HG03442 (cell line): ENCODE data around the gene CTBP1.

Experiments
- ATAC-seq: cut with Tn5 transposase; IDR thresholded peaks from one replicate; pipeline ENCODE4 v1.9.1; 2021; ENCODE audit warnings: mild to moderate bottlenecking, moderate library complexity; ENCODE audit not compliant: unreplicated experiment

Gene CTBP1

DNA sequence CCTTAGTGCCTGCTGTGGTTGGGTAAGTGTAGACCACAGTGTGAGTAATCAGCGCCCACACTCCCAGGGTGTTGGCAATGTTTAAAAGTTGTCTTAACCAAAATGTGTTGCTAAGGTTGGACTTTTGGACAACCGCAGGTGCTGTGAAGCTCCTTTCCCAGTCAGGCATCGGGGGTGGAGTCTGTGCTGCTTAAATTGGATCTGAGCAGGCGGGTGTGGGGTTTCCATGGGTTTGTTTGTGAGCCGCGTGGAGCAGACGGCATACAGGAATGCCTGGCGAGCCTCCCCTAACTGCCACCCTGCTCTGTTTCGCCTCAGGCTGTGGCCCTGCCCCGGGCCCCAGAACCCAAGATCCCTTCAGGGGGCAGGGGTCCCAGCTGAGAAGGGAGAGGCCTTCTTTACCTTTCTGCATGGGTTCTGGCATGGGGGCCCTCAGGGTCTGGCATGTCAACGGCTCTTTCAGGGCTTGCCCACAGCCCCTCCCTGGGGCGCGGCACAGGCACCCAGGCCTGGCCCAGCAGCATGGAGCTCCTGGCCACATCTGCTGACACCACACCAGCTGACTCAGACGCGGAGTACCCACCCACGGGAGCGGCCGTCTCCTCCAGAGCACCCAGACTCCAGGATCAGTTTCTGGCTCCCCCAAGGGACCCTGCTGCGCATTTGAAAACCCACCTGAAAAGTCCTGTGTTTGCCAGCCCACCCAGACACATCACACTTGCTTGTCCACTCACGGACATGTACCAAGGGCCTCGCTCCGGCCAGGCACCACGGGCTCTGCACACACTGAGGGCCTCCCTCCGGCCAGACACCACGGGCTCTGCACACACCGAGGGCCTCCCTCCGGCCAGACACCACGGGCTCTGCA is 71.4 kb downstream of the CTBP1 start:
- no peak for ATAC-seq

DNA sequence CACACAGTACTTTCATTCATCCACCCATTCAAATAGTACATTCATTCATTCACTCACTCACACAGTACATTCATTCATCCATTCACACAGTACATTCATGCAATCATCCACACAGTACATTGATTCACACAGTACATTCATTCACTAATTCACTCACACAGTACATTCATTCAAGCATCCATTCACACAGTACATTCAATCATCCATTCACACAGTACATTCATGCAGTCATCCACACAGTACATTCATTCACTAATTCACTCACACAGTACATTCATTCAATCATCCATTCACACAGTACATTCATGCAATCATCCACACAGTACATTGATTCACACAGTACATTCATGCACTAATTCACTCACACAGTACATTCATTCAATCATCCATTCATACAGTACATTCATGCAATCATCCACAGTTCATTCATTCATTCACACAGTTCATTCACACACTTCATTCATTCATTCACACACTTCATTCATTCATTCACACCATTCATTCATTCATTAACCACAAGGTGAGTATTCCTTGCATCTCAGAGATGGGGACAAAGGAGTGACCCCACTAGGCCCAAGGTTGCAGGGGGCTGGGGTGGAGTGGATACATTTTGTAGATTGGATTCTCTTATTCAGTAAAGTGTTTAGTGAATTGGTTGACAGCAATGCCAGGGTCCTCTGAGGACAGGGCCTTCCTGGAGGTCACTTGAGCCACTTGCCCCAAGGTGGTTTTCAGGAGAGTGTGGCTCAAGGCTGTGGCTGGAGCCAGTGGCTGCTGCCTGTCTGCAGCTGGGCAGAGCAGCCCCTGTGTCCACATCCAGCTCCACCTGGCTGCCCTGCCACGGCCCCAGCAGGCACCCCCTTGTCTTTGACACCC is 72.3 kb downstream of the CTBP1 start:
- no peak for ATAC-seq

DNA sequence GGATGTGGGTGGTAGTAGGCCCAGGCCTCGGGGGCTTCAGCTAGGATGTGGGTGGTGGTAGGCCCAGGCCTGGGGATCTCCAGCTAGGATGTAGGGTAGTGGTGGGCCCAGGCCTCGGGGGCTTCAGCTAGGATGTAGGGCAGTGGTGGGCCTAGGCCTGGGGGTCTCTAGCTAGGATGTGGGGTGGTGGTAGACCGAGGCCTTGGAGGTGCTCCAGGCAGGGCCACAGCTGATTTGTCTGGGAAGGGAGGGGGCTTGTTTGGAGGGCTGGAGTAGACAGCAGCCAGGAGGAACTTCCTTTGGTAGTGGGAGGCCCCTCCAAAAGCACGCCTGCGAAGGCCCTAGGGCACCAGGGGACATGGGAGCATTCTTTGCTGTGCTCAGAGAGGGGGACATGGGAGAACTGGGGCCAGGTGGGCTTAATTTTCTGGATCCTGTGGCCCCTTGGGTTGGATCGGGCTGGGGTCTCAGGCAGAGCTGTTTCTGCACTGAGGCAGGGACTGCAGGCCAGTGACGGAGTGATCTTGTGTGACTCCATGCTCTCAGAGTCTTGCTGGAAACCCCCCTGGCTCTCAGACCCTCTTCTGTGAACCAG is 73.2 kb downstream of the CTBP1 start:
- no peak for ATAC-seq

DNA sequence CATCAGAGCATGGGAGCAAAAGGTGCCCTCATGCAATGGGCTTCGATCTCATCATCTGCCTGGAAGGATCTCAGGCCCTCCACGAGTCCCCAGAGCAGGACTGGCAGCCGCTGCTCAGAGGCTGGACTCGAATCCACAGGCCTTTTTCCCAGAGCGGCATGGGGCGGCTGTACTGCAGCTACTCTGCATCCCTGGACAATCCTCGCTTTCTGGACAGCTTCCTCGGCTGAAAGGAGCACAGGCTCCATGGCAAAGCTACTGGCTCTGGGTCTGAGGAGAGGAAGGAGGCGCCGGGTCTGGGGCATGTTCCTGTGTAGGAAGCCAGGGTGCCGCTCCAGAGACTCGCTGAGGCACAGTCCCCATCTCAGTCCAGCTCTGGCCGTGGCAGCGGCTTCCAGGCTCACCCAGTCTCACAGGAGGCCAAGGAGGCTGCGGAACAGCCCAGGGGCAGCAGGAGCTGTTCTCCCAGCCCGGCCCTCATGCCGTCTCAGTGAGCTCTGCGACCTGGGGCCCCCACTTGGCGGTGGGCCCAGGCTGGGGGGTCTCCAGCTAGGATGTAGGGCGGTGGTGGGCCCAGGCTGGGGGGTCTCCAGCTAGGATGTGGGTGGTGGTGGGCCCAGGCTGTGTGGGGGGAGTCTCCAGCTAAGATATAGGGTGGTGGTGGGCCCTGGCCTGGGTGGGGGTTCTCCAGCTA is 73.8 kb downstream of the CTBP1 start:
- no peak for ATAC-seq

DNA sequence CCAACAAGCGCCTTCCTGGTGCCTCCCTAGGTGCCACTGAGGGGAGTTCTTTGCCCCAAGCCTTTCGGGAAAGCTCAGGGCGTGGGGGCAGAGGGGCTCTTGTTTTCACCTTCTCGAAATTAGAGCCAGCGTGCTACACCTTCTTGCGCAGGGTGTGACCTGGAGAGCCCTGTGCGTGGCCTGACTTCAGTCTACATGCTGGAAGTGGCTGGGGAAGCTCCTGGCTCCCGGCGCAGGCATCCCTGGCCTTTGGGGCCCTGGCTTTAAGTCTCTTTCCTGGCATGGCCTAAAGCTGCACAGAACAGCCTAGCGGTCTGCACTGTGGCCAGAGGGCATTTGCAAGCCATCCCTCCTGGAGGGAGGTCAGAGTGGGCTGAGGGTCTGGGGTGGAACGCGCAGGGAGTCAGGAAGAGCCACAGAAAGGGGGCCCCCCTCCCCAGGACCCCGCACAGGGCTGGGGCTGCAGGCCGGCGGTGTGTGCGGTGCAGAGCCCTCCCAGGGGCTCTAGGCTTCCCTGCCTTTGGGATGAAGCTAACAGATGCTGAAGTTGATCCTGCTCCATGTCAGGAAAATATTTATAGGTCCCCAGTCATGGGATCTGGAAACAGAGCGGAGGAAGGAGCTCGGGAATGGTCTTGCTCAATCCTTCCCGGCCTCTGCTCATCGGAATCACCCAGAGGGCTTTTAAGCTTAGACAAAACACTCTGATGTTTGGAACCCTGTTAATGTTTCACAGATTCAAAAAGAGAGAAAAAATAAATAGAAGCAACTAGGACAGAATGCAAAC is 75.8 kb downstream of the CTBP1 start:
- ATAC-seq, result no peak

DNA sequence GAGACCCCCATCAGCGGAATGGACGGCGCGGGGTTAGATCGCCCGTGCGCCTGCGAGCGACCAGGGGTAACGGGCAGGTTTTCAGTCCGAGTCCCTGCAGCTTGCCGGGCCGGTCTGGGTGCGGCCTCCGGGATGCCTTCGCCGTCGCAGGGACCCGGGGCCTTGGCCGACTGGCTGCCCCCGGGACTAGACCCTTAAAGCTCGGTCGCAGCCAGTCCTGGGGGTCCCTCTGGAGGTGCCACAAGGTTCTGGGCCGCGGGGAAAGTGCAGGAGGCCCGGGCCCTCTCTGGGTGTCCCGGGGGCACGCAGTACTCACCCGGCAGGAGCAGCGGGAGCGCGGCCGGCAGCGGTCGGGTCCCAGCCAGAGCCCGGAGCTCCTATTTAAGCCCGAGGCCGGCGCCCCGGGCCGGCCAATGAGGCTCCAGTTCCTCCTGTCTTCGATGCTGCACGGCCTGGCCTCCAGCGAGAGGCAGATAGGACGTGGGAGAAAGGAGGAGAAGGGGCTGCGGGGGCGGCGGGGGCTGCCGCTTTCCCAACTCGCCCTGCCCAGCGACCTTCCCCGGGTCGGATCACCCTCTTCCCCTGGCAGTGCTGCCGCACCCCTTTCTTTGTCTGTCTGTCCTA is 76.6 kb downstream of the CTBP1 start, which contains the start of gene SPON2:
Gene SPON2, minus strand, starts transcription at position 356 of the 624 bp plus-strand sequence.
- ATAC-seq, result no peak

DNA sequence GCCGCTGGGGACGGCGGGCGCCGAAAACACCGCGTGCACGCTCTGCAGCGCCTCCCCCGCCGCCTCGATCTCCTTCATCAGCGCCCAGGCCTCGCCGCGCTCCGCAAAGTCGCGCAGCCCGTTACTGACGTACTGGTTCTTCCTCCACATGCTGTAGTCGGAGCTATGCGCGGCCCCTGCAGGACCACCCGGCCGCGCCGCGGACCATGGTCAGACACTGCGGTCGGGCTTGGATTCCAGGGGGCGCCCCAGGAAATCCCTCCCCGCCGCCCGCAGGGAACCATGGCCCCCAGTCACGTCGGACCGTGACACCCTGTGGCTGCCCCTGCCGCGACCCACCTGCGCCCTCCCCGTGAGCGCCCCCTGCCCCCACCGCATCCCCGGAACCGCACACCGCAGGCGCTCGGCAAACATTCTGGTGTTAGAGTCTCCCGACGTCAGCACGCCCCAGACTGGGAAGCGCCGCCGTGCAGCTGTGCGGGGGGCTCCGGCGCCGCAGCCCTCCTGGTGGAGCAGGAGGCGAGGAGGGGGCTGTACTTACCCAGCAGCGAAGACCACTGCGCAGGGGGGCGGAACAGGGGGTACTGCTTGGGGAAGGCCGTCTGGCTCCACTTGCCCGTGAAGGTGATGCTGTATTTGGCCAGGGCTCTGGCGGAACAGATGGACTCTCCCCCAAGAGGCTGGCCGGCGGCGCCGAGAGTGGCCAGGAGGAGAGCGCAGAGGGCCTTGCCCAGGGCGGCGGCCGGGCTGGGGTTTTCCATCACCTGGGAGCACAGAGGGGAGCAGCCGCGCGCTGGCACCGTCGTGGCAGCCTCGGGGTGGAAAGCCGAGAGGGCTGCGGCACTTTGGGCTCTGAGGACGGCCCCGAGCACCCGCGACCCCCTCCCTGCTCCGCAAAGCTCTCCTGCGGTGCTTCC is 77.4 kb downstream of the CTBP1 start:
- no peak for ATAC-seq

DNA sequence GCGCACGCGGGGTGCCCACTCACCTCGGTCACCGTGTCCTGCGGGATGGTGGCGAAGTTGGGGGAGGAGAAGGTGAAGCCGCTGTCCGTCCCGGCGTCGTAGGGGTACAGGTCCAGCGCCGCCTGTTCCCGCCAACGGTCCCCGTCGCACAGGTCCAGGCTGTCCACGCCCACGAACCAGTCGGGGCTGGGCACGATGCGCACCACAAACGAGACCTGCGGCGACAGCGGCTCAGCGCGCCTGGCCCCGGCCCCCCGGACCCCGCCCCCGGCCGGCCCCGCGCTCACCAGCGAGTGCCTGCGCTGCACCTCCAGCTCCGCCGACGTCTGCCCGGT is 78.0 kb downstream of the CTBP1 start:
- ATAC-seq, result no peak

DNA sequence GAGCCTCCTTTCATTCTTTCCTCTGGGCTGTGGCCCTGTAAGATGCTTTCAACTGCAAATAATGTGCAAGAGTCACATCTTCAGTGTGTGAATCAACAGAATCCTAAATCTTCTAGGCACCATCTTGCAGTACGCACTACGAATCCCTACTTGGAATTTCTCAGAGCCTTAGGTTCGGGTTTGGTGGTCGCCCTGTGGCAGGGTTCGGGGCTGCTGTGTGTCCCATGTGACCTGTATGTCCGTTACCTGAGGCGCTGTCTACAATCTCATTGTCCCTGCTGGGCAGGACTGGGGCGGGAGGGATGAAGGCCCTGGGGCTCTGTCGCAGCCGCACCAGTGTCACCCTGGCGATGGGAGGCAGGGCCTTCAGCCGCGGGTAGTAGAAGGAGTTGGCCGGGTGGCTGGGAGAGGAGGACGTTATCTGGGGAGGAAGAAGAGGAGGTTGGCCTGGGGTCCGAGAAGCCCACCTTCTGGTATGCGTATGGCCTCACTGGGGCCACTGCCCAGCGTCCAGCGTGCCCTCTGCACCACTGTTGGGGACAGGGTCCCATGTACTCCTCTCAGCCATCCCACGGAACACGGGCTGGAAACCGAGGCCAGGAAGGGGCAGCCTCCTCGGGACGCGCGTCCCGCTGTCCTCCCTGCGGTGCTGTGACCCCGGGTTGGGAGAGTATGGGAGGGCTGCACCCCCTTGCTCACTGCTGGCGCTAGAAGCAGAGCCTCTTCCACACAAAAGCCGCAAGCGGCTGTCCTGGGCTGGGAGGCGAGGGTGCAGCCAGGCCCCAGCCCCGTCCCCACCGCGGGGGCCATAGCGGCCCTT is 78.6 kb downstream of the CTBP1 start:
- no peak for ATAC-seq

DNA sequence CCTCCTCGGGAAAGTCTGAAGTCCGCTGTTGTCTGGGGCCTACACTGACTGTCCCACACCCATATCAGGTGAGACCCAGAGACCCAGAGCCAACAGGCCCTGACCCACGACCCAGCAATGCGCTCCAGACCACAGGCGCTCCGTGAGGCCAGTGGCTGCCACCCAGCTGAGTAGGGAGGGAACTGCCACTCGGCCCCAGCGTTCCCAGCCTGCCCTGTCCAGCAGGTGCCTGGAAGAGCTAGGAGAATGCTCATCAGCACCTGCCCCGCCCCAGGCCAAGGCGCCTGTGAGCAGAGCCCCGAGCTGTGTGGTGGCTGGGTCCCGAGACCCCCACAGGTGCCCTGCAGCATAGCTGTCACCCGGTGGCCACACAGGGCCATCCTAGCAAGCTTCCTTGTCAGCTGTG is 79.2 kb downstream of the CTBP1 start:
- ATAC-seq, result no peak

DNA sequence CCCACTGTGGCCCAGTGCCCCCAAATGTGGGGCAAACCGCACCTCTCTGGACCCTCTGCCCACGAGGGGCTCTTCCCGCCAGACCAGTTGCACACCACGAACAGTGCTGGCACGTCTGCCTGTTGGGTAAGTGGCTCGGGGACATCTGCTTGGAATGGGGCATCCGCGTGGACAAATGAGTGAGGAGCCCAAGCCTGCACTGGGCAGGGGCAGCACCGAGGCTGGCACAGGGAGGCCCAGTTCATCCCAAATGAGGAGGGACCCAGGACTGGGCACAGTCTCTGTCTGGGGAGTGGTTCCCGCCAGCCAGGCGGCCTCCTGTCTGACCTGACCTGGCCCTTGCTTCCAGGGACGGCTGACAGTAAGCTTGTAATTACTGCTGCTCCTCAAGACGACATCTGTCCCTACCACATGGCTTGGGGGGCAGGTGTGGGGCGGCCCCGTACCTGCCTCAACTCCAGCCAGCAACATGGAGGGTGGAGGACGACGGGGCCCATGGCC is 79.7 kb downstream of the CTBP1 start:
- no peak for ATAC-seq

DNA sequence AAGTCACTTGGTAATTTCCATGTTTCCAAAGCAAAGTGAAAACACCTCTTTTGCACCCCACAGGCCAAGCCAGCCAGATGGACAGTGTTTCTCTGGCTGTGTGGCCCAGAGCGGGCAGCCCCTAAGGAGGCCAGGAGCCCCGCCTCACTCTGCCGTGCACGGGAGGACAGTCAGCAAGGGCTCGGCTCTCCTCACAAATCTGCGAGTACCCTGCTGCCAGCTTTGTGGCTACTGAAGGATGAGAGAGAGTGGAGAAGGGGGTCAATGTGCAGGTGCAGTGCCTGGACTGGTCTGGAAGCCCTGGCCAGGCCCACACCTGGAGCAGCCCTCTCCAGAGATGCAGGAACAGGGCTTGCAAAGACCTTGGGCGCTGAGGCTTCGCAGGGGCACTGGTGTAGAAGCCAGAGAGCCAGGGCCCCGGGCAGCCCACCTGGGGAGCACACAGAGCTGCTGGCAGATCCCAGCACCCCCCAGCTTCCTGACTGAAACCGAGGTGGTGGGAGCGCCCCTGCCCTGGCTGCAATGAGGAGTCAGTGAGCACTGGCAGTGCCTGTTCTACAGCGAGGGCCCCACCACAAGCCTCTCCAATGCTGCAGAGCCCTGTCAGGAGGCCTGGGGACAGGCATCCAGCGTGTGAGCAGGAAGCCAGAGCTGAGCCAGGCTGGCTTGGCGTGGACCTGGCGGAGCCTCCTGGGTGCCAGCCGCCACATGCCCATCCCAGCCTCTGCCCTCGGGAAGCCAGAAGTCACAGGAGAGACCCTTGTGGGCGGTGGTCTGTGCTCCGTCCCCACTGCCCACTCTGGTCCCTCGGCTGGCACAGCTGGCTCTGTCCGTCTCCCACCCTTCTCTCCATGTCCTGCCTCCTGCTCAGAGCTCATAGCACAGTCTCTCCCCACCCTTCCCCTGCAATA is 80.5 kb downstream of the CTBP1 start:
- ATAC-seq, result no peak

DNA sequence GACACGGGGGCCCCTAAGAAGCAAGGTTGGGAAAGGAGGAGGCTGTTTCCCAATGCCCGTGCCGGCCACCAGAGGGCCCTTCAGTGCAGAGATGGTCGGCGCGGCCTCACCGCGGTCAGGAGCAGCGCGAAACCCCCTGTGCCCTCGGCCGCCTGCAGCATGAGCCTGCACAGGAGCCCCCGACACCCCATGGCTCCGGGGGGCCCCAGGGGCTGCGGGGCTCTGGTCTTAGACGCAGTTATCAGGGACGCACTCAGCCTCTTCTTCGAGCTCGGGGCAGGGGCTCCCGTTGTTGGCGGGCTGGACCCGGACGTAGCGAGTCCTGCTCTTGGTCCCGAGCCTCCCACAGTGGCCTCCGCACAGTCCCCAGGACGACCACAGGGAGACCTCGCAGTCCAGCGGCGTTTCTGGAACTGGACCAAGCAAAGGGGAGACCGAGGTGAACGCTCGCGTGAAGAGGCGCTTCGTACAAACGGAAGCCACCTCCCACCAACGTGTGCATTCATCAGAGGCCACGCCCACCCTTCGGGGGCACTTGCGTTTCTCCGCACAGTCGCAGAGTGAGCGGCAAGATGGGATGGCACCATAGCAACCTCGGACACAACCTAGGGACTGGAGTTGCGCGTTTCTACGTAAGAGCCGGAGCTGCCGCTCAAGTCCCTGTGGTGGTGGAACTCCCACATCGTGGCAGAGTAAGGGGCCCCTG is 81.5 kb downstream of the CTBP1 start:
- peak; percentile 80 for ATAC-seq

DNA sequence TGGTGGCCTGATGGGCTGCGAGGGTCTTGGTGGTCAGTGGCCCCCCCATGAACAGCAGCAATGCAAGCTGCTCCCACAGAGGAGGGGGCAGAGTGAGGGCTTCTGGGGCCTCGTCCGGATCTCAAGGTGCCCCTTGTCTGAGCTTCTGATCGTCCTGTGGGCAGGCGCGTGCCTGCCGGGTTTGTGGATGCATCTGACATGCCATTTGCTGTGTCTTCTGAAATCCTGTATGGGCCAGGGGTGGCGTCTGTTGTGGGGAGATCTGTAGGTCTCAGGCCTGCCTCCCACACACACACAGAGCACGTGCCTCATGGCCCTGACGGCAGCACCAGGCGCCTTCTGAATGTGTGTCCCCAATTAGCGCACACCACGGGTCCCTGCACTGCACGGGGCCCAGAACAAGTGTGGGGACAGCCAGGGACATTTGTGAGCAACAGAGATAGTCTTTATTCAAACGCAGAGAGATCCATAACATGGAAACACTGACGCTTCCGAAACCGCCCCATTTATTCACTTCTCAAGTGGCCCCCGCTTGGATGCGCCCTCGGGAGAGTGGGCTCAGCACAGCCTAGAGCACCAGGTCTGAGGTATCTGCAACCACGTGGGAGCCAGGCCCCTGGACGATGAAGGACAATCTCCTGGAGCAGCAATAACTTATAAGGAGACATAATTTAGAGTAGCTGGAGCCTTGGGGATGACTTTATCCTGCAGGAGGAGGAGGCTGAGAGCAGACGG is 82.3 kb downstream of the CTBP1 start:
- ATAC-seq, result no peak

DNA sequence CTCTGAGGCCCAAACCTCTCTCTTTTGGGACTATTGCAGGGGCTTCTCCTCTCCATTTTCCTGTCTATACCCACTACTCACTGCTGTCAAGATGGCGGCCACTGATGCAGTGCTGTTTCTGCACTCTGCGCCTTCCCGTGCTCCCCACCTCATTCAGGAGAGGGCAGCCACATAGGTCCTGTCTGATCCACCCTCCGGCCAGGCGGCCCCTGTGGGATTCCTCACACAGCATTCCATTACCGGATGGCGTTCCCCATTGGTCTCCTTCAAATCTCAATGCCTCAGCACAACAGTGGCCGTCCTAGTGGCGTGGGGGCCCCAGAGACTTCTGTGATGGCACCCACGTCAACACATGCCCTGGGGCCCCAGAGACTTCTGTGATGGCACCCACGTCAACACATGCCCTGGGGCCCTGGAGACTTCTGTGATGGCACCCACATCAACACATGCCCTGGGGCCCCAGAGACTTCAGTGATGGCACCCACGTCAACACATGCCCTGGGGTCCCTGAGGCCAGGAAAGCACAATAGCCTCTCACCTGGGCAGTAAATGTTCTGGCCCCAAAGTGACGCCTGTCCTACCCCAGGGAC is 83.9 kb downstream of the CTBP1 start:
- ATAC-seq, result no peak
